Inflammatory macrophage treated with lipopolysaccharide for 1 hour (primary cell): ENCODE measurements around the gene PHF13.
A peak's percentile ranks its signal among the peaks of the same experiment; 100 is the strongest.

Experiments
- DNase-seq, 2 donors: peaks; one replicate each; pipeline ENCODE4 v3.0.0-alpha.2; 2020 to 2022

The PHF13 gene

DNA sequence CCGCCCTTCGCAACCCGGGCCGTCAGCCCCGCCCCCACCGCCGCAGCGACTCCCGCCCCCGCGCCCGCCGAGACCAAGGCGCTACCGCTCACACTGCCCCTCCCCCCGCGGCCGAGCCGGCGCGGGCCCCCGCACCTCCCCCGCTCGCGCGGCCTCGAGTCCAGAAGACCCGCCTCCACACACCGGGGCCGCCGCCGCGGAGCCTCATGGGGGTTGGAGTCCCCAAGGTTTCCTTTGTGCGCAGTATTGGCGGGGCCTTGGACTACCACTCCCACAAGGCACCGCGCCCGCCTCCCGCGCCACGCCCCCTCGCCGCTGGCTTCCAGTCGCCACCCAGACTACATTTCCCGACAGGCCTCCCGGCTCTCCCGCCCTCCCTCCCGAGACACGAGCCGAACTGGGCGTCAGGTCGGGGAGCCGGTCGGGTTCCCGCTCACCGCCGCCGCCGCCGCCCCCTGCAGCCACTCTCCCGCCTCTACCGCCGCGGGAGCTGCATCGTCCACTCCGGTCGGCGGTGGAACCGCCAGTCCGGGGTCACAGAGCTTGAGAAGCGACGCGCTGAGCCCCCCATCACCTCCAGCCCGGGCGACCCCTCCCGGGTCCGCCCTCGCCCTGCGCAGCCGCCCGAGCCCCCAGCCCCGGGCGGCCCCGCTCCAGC lies at the start of gene PHF13:
Gene PHF13 (plus strand): TSS at position 371 of the 658 bp plus-strand sequence. CDS start 336 bp downstream, outside the sequence.
- DNase-seq = peak; percentile 99

- DNase-seq = no peak
These were observed 44.5 kb upstream of the PHF13 start for GRCh38 chr1:6569033-6569432.

DNA sequence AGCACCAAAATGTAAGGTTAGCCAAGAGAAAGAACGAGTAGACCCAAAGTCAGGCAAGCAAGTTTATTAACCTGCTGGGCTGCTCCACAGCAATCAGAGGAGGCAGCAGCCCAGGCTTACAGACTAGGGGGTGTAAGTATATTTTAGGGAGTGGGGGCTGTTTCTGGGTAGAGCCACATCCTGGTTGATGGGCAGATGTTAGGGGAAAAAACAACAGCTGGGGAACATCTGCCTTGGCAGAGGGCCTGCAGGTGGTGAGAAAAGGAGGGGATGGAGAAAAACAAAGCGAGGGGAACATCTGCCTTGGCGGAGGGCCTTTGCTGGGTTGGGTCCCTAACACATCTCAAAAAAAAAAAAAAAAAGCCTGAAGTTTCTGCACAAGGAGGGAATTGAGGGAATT lies 43.4 kb upstream of the PHF13 start:
- DNase-seq = no peak

- no peak for DNase-seq
These were observed 42.5 kb upstream of the PHF13 start for GRCh38 chr1:6570987-6571386.

GRCh38 chr1:6572653-6573383 lies 40.7 kb upstream of the PHF13 start:
- no peak for DNase-seq

GRCh38 chr1:6574025-6574620 lies 39.4 kb upstream of the PHF13 start:
- DNase-seq = no peak

- DNase-seq = no peak
These were observed 38.7 kb upstream of the PHF13 start for GRCh38 chr1:6574818-6575217.

GRCh38 chr1:6577831-6578525 lies 35.6 kb upstream of the PHF13 start:
- no peak for DNase-seq

GRCh38 chr1:6578624-6579373 lies 34.7 kb upstream of the PHF13 start:
- DNase-seq = no peak

- DNase-seq = peak; percentile 97 to 98
These were observed 34.0 kb upstream of the PHF13 start, which contains the start of gene ZBTB48 for GRCh38 chr1:6579374-6580118. Gene ZBTB48, plus strand, starts transcription at chr1:6579994. Its CDS starts 616 bp downstream, at chr1:6580610.

GRCh38 chr1:6580119-6580592 lies 33.4 kb upstream of the PHF13 start:
- DNase-seq = peak; percentile 50 to 53

DNA sequence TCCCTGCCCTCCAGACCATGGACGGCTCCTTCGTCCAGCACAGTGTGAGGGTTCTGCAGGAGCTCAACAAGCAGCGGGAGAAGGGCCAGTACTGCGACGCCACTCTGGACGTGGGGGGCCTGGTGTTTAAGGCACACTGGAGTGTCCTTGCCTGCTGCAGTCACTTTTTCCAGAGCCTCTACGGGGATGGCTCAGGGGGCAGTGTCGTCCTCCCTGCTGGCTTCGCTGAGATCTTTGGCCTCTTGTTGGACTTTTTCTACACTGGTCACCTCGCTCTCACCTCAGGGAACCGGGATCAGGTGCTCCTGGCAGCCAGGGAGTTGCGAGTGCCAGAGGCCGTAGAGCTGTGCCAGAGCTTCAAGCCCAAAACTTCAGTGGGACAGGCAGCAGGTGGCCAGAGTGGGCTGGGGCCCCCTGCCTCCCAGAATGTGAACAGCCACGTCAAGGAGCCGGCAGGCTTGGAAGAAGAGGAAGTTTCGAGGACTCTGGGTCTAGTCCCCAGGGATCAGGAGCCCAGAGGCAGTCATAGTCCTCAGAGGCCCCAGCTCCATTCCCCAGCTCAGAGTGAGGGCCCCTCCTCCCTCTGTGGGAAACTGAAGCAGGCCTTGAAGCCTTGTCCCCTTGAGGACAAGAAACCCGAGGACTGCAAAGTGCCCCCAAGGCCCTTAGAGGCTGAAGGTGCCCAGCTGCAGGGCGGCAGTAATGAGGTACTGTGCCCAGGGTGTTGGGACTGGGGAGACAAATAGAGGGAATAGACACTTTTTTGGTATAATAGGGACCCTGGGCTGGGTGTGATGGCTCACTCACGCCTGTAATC lies 32.7 kb upstream of the PHF13 start:
- peak in 1 of 2 donors; percentile 28 for DNase-seq

- peak; percentile 76 to 87 for DNase-seq
These were observed 31.8 kb upstream of the PHF13 start for GRCh38 chr1:6581561-6582305.

DNA sequence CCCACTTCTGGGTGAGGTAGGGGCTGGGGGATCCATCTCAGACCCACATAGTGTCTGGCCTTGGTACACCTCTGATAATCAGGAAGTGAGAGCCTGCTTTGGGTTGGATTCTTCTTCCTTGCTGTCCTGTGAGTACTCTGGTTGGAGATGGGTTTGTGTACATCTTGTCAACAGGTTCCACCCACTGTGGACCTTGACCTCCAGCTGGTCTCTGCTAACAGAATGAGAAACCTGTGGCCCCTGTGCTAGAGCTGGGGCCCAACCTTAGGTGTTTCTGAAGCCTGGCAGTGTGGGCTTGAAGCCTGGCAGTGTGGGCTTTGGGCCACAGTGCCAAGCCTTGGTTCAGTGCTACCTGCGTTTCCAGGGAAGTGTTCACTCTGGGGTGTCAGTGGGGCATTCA lies 31.2 kb upstream of the PHF13 start:
- no peak for DNase-seq

DNA sequence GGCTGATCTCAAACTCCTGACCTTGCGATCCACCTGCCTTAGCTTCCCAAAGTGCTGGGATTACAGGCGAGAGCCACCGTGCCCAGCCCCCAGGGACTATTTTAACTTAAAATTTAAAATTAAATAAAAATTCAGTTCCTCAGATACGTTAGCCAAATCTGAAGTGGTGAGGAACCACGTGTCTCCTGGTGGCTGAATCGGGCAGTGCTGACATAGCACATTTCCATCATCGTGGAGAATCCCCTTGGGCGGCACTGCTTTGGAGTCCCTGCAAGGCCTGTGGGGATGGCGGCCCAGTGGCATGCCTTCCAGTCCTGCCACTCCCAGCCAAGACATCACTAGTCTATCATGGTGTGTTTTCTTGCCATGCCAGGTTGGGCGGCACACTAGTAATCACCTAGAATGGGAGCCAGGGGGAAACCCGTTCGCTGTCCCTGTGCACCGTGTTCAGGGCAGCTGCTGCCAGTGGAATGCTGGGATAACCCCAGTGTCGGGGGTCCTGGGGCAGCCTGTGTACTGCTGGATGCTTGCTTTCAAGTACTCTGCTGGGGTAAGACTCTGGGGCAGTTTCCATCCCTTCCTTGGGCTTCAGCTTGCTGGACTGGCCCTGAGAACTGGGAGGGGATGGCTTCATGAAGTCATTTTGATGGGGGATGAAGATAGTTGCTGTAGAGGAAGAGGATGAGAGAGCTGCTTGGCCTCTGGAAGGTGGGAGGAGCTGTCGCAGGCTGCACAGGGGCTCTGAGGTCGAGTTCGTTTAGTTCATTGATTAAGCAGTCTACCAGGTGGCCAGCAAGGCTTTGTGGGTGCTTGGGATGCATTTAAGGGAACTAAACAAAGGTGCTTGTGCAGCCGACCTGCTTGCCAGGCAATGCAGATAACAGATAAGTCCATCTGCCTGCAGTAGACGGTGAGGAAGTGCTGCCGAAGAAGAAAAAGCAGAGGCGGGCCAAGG lies 29.1 kb upstream of the PHF13 start:
- DNase-seq = peak in 1 of 2 donors; percentile 3

- DNase-seq = no peak
These were observed 28.3 kb upstream of the PHF13 start for GRCh38 chr1:6585081-6585722.

- DNase-seq = no peak
These were observed 27.7 kb upstream of the PHF13 start for GRCh38 chr1:6585841-6586240.

- DNase-seq = no peak
These were observed 27.1 kb upstream of the PHF13 start for GRCh38 chr1:6586404-6586816.
